Neural cell (in vitro differentiated cells): ENCODE results near the gene RBM20. TPM values are rescaled to one million over a fixed set of nuclear protein-coding genes. Genes with fewer than 3 reads are reported as not detected.
A peak's percentile ranks its signal among the peaks of the same experiment; 100 is the strongest.
"Not testable (repeated sequence)": the region's sequence is repeated elsewhere in the genome, so short reads cannot be mapped to it uniquely, and the experiment has no call there.

ENCODE experiments used
- H2AFZ ChIP-seq: fragments of 200-600, 300-800 bp; sonication (generic), shearing (Covaris generic); 2 replicates; pipeline ENCODE4 v1.6.0; 2014; ENCODE audit warnings: low read depth, mild to moderate bottlenecking, antibody characterized with exemption, low read length, moderate library complexity
- H3F3A ChIP-seq: fragments of 200-600 bp; shearing (Covaris generic); 2 replicates; pipeline ENCODE4 v1.6.1; 2016; ENCODE audit warnings: mild to moderate bottlenecking, moderate library complexity, mixed read lengths, antibody characterized with exemption, low read length; ENCODE audit not compliant: insufficient read depth, poor library complexity, severe bottlenecking
- H3K27ac ChIP-seq: fragments of 200-600, 300-800 bp; sonication (generic), shearing (Covaris generic); 2 replicates; pipeline ENCODE4 v1.5.1; 2014; ENCODE audit warnings: mild to moderate bottlenecking, low read length, moderate library complexity
- H3K27me3 ChIP-seq: fragments of 300-800, 200-600 bp; sonication (generic), shearing (Covaris generic); 2 replicates; pipeline ENCODE4 v1.6.0; 2014; ENCODE audit warnings: mild to moderate bottlenecking, low read depth, low read length, moderate library complexity; ENCODE audit not compliant: insufficient read depth
- H3K36me3 ChIP-seq: fragments of 300-800, 200-600 bp; sonication (generic), shearing (Covaris generic); 2 replicates; pipeline ENCODE4 v1.5.1; 2014; ENCODE audit warnings: mild to moderate bottlenecking, antibody characterized with exemption, low read length, moderate library complexity; ENCODE audit not compliant: insufficient read depth
- H3K4me2 ChIP-seq: fragments of 300-800, 200-600 bp; sonication (generic), shearing (Covaris generic); 2 replicates; pipeline ENCODE4 v1.6.0; 2014; ENCODE audit warnings: mild to moderate bottlenecking, low read length
- H3K4me3 ChIP-seq: fragments of 300-800, 200-600 bp; sonication (generic), shearing (Covaris generic); 2 replicates; pipeline ENCODE4 v1.5.1; 2014; ENCODE audit warnings: mild to moderate bottlenecking, low read length, moderate library complexity
- H3K79me2 ChIP-seq: fragments of 200-600 bp; shearing (Covaris generic); replicated peaks from 2 replicates; pipeline ENCODE4 v1.6.0; 2014; ENCODE audit warnings: mild to moderate bottlenecking, low read length, moderate library complexity; ENCODE audit not compliant: insufficient read depth
- H3K9ac ChIP-seq: fragments of 300-800, 200-600 bp; sonication (generic), shearing (Covaris generic); 2 replicates; pipeline ENCODE4 v1.6.1; 2016; ENCODE audit warnings: mild to moderate bottlenecking, low read length, mixed read lengths
- H3K9me2 ChIP-seq: fragments of 200-600 bp; shearing (Covaris generic); 2 replicates; pipeline ENCODE4 v1.6.1; 2016; ENCODE audit warnings: mild to moderate bottlenecking, low read length, mixed read lengths; ENCODE audit not compliant: insufficient read depth
- H3K9me3 ChIP-seq: fragments of 200-600, 300-800 bp; sonication (generic), shearing (Covaris generic); 2 replicates; pipeline ENCODE4 v1.6.1; 2016; ENCODE audit warnings: mild to moderate bottlenecking, mixed run types, low read length, moderate library complexity, mixed read lengths
- H4K20me1 ChIP-seq: fragments of 200-600 bp; shearing (Covaris generic); 2 replicates; pipeline ENCODE4 v1.6.1; 2016; ENCODE audit warnings: mild to moderate bottlenecking, mixed run types; ENCODE audit not compliant: insufficient read depth
- EP300 ChIP-seq: fragments of 450-650 bp; conservative IDR thresholded peaks from 2 replicates; pipeline ENCODE4 v1.6.1; 2014; ENCODE audit warnings: antibody characterized with exemption, mild to moderate bottlenecking, moderate library complexity; ENCODE audit not compliant: poor library complexity, severe bottlenecking
- EZH2 ChIP-seq: fragments of 200-600, 300-800 bp; shearing (Covaris generic), sonication (generic); IDR thresholded peaks from 2 replicates; pipeline ENCODE4 v1.6.1; 2014; ENCODE audit warnings: antibody characterized with exemption, low read length, borderline replicate concordance, mild to moderate bottlenecking; ENCODE audit not compliant: insufficient read depth, poor library complexity, severe bottlenecking
- MXI1 ChIP-seq: fragments of 450-650 bp; conservative IDR thresholded peaks from 2 replicates; pipeline ENCODE4 v1.6.1; 2014; ENCODE audit warnings: antibody characterized with exemption, mild to moderate bottlenecking; ENCODE audit not compliant: poor library complexity, severe bottlenecking
- POLR2AphosphoS5 ChIP-seq: IDR thresholded peaks from 2 replicates; pipeline ENCODE4 v1.6.1; 2012
- SMC3 ChIP-seq: fragments of 450-650 bp; conservative IDR thresholded peaks from 2 replicates; pipeline ENCODE4 v1.6.1; 2014; ENCODE audit warnings: antibody characterized with exemption, mild to moderate bottlenecking, moderate library complexity; ENCODE audit not compliant: poor library complexity
- TAF1 ChIP-seq: IDR thresholded peaks from 2 replicates; pipeline ENCODE4 v1.6.1; 2012; ENCODE audit warnings: low read depth
- polyA plus RNA-seq: library from polyadenylated mRNA; depleted of rRNA; stranded (reverse); fragments of >200 nt; gene quantifications from 2 replicates; pipeline ENCODE4 v1.2.3, GENCODE V29; 2014
- TF ChIP-seq, protein P1 (sequence below): IDR thresholded peaks from 2 replicates; pipeline ENCODE4 v1.6.1; 2012; ENCODE audit warnings: borderline replicate concordance
- TF ChIP-seq, protein P2 (sequence below): fragments of 450-650 bp; IDR thresholded peaks from 2 replicates; pipeline ENCODE4 v1.5.1; 2014; ENCODE audit warnings: antibody characterized with exemption, mild to moderate bottlenecking, moderate library complexity; ENCODE audit not compliant: poor library complexity, severe bottlenecking

RBM20 gene
- polyA plus RNA-seq, 1 donor from 2014 or later, result 0.07 TPM

DNA sequence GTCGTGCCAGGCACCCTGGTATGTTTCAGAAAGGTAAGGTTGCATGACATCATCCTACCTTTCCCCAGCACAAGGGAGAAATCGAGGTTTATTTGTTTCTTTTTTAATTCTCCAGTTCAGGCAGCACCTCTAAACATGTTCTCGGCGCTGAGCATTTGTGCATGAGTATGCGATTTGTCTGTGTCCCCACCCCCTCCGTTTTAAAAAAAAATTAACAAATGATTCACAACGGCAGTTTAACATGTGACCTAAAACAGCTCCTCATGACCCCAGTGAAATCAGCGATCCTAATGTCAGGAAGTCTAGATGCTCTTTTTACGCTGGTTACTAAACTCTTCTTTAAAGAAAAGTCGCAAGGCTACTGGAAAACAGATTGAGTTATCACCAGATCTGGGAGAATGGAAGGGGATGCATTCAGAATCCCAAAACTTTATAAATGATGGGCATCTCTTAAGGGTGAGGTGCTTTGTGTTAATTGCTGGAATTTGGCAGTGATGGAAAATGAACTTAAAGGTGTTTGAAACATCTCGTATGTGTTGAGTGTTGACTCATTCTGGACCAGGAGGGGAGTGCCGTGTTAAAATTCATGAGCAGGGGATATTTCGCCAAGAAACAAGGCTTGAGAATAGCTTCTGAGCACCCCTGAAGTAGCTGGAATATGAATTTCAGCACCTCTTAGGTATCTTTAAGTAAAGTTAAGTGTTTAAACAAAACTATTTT, 120.8 kb downstream of the RBM20 start:
- Histone ChIP-seq H2AFZ (no peak overlapping the region), H3K9me2 (no peaks in the 10 kb centered on the region), H3F3A (no peaks in the 10 kb centered on the region), H3K79me2 (no peaks in the 10 kb centered on the region), H3K9ac (no peak overlapping the region), H4K20me1 (no peaks in the 10 kb centered on the region), H3K27me3 (no peaks in the 10 kb centered on the region), H3K9me3 (no peaks in the 10 kb centered on the region), H3K4me3 (no peak overlapping the region), H3K36me3 (no peaks in the 10 kb centered on the region), H3K27ac (no peak overlapping the region), H3K4me2 (no peak overlapping the region)
- TF ChIP-seq EZH2 (no peak), EP300 (no peak), TAF1 (no peak), SMC3 (no peak), POLR2AphosphoS5 (no peak), MXI1 (no peak)
- TF ChIP-seq, protein P1, sequence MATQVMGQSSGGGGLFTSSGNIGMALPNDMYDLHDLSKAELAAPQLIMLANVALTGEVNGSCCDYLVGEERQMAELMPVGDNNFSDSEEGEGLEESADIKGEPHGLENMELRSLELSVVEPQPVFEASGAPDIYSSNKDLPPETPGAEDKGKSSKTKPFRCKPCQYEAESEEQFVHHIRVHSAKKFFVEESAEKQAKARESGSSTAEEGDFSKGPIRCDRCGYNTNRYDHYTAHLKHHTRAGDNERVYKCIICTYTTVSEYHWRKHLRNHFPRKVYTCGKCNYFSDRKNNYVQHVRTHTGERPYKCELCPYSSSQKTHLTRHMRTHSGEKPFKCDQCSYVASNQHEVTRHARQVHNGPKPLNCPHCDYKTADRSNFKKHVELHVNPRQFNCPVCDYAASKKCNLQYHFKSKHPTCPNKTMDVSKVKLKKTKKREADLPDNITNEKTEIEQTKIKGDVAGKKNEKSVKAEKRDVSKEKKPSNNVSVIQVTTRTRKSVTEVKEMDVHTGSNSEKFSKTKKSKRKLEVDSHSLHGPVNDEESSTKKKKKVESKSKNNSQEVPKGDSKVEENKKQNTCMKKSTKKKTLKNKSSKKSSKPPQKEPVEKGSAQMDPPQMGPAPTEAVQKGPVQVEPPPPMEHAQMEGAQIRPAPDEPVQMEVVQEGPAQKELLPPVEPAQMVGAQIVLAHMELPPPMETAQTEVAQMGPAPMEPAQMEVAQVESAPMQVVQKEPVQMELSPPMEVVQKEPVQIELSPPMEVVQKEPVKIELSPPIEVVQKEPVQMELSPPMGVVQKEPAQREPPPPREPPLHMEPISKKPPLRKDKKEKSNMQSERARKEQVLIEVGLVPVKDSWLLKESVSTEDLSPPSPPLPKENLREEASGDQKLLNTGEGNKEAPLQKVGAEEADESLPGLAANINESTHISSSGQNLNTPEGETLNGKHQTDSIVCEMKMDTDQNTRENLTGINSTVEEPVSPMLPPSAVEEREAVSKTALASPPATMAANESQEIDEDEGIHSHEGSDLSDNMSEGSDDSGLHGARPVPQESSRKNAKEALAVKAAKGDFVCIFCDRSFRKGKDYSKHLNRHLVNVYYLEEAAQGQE, result no peak
- TF ChIP-seq, protein P2, sequence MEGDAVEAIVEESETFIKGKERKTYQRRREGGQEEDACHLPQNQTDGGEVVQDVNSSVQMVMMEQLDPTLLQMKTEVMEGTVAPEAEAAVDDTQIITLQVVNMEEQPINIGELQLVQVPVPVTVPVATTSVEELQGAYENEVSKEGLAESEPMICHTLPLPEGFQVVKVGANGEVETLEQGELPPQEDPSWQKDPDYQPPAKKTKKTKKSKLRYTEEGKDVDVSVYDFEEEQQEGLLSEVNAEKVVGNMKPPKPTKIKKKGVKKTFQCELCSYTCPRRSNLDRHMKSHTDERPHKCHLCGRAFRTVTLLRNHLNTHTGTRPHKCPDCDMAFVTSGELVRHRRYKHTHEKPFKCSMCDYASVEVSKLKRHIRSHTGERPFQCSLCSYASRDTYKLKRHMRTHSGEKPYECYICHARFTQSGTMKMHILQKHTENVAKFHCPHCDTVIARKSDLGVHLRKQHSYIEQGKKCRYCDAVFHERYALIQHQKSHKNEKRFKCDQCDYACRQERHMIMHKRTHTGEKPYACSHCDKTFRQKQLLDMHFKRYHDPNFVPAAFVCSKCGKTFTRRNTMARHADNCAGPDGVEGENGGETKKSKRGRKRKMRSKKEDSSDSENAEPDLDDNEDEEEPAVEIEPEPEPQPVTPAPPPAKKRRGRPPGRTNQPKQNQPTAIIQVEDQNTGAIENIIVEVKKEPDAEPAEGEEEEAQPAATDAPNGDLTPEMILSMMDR, result no peak

DNA sequence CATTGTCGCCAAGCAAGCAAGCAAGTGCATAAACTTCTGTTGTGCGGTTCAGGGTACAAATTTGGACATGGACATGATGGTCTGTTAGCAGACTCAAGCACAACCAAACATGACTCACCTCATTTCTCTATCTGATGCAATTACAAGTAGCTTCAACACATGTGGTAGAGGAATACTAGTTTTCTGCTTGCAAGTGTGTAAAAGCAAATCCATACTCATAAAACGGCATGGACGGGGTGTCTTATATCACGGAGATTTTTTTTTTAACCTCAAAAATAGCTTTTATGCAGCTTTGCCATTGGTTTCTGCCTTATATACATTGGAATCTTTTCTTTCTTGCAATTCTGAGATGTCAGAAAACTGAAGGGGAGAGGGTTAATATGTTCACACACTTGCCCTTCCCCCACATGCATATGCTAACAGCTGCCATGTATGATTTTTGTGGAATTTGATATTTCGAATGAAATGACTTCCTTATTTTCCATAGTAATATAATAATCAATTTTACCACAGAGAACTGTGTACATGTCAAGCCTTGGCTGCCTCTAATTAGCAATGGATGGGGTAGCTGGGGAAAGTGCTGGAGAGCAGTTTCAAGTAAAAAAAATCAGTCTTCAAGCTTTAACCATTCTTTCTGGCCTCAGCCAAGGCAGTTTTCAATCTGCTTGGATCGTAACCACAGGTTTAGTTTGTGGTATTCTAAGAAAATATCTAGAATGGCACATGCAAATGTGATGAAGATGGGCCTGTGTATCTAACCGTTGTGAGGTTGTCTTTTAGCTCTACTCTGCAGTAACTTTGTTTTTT, 121.6 kb downstream of the RBM20 start:
- Histone ChIP-seq H3K4me2 (no peak overlapping the region), H3K27me3 (no peaks in the 10 kb centered on the region), H4K20me1 (no peaks in the 10 kb centered on the region), H2AFZ (no peak overlapping the region), H3K9ac (no peak overlapping the region), H3K79me2 (no peaks in the 10 kb centered on the region), H3K27ac (peak overlapping the region; percentile 9), H3K9me3 (no peaks in the 10 kb centered on the region), H3K9me2 (no peaks in the 10 kb centered on the region), H3K4me3 (no peak overlapping the region), H3K36me3 (no peaks in the 10 kb centered on the region), H3F3A (no peaks in the 10 kb centered on the region)
- TF ChIP-seq, protein P2, result no peak
- TF ChIP-seq POLR2AphosphoS5, result no peak

DNA sequence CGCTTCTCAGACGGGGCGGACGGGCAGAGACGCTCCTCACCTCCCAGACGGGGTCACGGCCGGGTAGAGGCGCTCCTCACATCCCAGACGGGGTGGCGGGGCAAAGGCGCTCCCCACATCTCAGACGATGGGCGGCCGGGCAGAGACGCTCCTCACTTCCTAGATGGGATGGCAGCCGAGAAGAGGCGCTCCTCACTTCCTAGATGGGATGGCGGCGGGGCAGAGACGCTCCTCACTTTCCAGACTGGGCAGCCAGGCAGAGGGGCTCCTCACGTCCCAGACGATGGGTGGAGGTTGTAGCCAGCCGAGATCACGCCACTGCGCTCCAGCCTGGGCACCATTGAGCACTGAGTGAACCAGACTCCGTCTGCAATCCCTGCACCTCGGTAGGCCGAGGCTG, 123.5 kb downstream of the RBM20 start:
- H3K27me3 ChIP-seq, H3K9me3 ChIP-seq, H2AFZ ChIP-seq, H3K9ac ChIP-seq, H3F3A ChIP-seq, H3K79me2 ChIP-seq, H3K27ac ChIP-seq, H4K20me1 ChIP-seq, H3K9me2 ChIP-seq, H3K4me2 ChIP-seq, H3K4me3 ChIP-seq, H3K36me3 ChIP-seq: not testable (repeated sequence)
